Measurements from ENCODE around the gene CNTNAP1.
"Not testable (repeated sequence)": the region's sequence is repeated elsewhere in the genome, so short reads cannot be mapped to it uniquely, and the experiment has no call there.

Gene CNTNAP1

GRCh38 chr17:42699415-42699740 lies 17.0 kb downstream of the CNTNAP1 start:
- DNase-seq (ENCODE audit: low spot score in 2 of 2) (no peak), ATAC-seq (replicated peaks; ENCODE audit: extremely low read depth, poor library complexity, severe bottlenecking) (no peak)
- no peaks in the 10 kb centered on the region for H3K9me3 Mint-ChIP-seq
- H3K27ac Mint-ChIP-seq (ENCODE audit: low read depth) = peak overlapping the region; percentile 51
- no peaks in the 10 kb centered on the region for H3K4me1 Mint-ChIP-seq
- H3K36me3 Mint-ChIP-seq (ENCODE audit: insufficient read depth) = peaks cover 17% of the 10 kb centered on the region
- H3K4me3 Mint-ChIP-seq = no peak overlapping the region
- H3K27me3 Mint-ChIP-seq = no peaks in the 10 kb centered on the region

GRCh38 chr17:42700586-42701289 lies 18.4 kb downstream of the CNTNAP1 start:
- H3K36me3 Mint-ChIP-seq (ENCODE audit: insufficient read depth) = peaks cover 25% of the 10 kb centered on the region
- ATAC-seq (replicated peaks; ENCODE audit: extremely low read depth, poor library complexity, severe bottlenecking) (no peak), DNase-seq (ENCODE audit: low spot score in 2 of 2) (no peak)
- H3K27ac Mint-ChIP-seq (ENCODE audit: low read depth) = no peak overlapping the region
- no peak overlapping the region for H3K4me3 Mint-ChIP-seq
- no peaks in the 10 kb centered on the region for H3K9me3 Mint-ChIP-seq
- H3K4me1 Mint-ChIP-seq = peaks cover 6% of the 10 kb centered on the region
- H3K27me3 Mint-ChIP-seq = no peaks in the 10 kb centered on the region

- no peak for ATAC-seq (replicated peaks; ENCODE audit: extremely low read depth, poor library complexity, severe bottlenecking)
- H3K4me1 Mint-ChIP-seq = peaks cover 12% of the 10 kb centered on the region
These were observed 20.1 kb downstream of the CNTNAP1 start for GRCh38 chr17:42702446-42702845.

GRCh38 chr17:42704490-42704836 lies 22.1 kb downstream of the CNTNAP1 start:
- Mint-ChIP-seq H3K27ac (ENCODE audit: low read depth) (peak overlapping the region; percentile 50), H3K27me3 (no peaks in the 10 kb centered on the region), H3K36me3 (ENCODE audit: insufficient read depth) (peaks cover 48% of the 10 kb centered on the region), H3K4me3 (no peak overlapping the region), H3K4me1 (peaks cover 18% of the 10 kb centered on the region), H3K9me3 (no peaks in the 10 kb centered on the region)
- ATAC-seq (replicated peaks; ENCODE audit: extremely low read depth, poor library complexity, severe bottlenecking) (no peak), DNase-seq (ENCODE audit: low spot score in 2 of 2) (no peak)

More at GRCh38 chr17:42702446-42702845, 20.1 kb downstream of the CNTNAP1 start:
- H3K27ac Mint-ChIP-seq (ENCODE audit: low read depth) = no peak overlapping the region
- no peaks in the 10 kb centered on the region for H3K27me3 Mint-ChIP-seq
- no peaks in the 10 kb centered on the region for H3K9me3 Mint-ChIP-seq
- DNase-seq (ENCODE audit: low spot score in 2 of 2) = no peak
- H3K4me3 Mint-ChIP-seq = no peak overlapping the region
- H3K36me3 Mint-ChIP-seq (ENCODE audit: insufficient read depth) = peaks cover 37% of the 10 kb centered on the region

GRCh38 chr17:42704837-42705494 lies 22.6 kb downstream of the CNTNAP1 start:
- H3K27me3 Mint-ChIP-seq = no peaks in the 10 kb centered on the region
- H3K4me1 Mint-ChIP-seq = peaks cover 18% of the 10 kb centered on the region
- H3K4me3 Mint-ChIP-seq = peak overlapping the region; percentile 33
- peaks cover 51% of the 10 kb centered on the region for H3K36me3 Mint-ChIP-seq (ENCODE audit: insufficient read depth)
- DNase-seq (ENCODE audit: low spot score in 2 of 2) (no peak), ATAC-seq (replicated peaks; ENCODE audit: extremely low read depth, poor library complexity, severe bottlenecking) (no peak)
- no peaks in the 10 kb centered on the region for H3K9me3 Mint-ChIP-seq
- H3K27ac Mint-ChIP-seq (ENCODE audit: low read depth) = peak overlapping the region; percentile 50

GRCh38 chr17:42706732-42707131 lies 24.4 kb downstream of the CNTNAP1 start:
- Mint-ChIP-seq H3K27me3 (no peaks in the 10 kb centered on the region), H3K36me3 (ENCODE audit: insufficient read depth) (peaks cover 65% of the 10 kb centered on the region), H3K9me3 (no peaks in the 10 kb centered on the region), H3K4me1 (peaks cover 18% of the 10 kb centered on the region), H3K27ac (ENCODE audit: low read depth) (no peak overlapping the region), H3K4me3 (no peak overlapping the region)
- ATAC-seq (replicated peaks; ENCODE audit: extremely low read depth, poor library complexity, severe bottlenecking) (peak; percentile 84), DNase-seq (ENCODE audit: low spot score in 2 of 2) (peak in 1 of 2 donors; percentile 24)

- Mint-ChIP-seq H3K36me3 (ENCODE audit: insufficient read depth) (peaks cover 72% of the 10 kb centered on the region), H3K27ac (ENCODE audit: low read depth) (no peak overlapping the region), H3K27me3 (no peaks in the 10 kb centered on the region), H3K4me1 (peaks cover 18% of the 10 kb centered on the region), H3K9me3 (no peaks in the 10 kb centered on the region), H3K4me3 (no peak overlapping the region)
- no peak for ATAC-seq (replicated peaks; ENCODE audit: extremely low read depth, poor library complexity, severe bottlenecking)
- DNase-seq (ENCODE audit: low spot score in 2 of 2) = no peak
These were observed 26.3 kb downstream of the CNTNAP1 start for GRCh38 chr17:42708588-42708987.

GRCh38 chr17:42709561-42709960 lies 27.2 kb downstream of the CNTNAP1 start:
- ATAC-seq (replicated peaks; ENCODE audit: extremely low read depth, poor library complexity, severe bottlenecking) (no peak), DNase-seq (ENCODE audit: low spot score in 2 of 2) (no peak)
- Mint-ChIP-seq H3K4me3 (no peak overlapping the region), H3K27me3 (no peaks in the 10 kb centered on the region), H3K36me3 (ENCODE audit: insufficient read depth) (peaks cover 71% of the 10 kb centered on the region), H3K4me1 (peaks cover 18% of the 10 kb centered on the region), H3K27ac (ENCODE audit: low read depth) (no peak overlapping the region), H3K9me3 (no peaks in the 10 kb centered on the region)

- DNase-seq (ENCODE audit: low spot score in 2 of 2) = peak in 1 of 2 donors; percentile 26
- no peaks in the 10 kb centered on the region for H3K27me3 Mint-ChIP-seq
- no peaks in the 10 kb centered on the region for H3K9me3 Mint-ChIP-seq
- H3K4me3 Mint-ChIP-seq = no peak overlapping the region
- peaks cover 86% of the 10 kb centered on the region for H3K36me3 Mint-ChIP-seq (ENCODE audit: insufficient read depth)
- peaks cover 9% of the 10 kb centered on the region for H3K4me1 Mint-ChIP-seq
- H3K27ac Mint-ChIP-seq (ENCODE audit: low read depth) = no peak overlapping the region
- peak; percentile 64 for ATAC-seq (replicated peaks; ENCODE audit: extremely low read depth, poor library complexity, severe bottlenecking)
These were observed 38.8 kb downstream of the CNTNAP1 start for GRCh38 chr17:42720996-42721583.

- Mint-ChIP-seq H3K4me3 (no peak overlapping the region), H3K4me1 (peaks cover 1% of the 10 kb centered on the region), H3K9me3 (no peaks in the 10 kb centered on the region), H3K27ac (ENCODE audit: low read depth) (no peak overlapping the region), H3K36me3 (ENCODE audit: insufficient read depth) (peaks cover 84% of the 10 kb centered on the region), H3K27me3 (no peaks in the 10 kb centered on the region)
- DNase-seq (ENCODE audit: low spot score in 2 of 2) = no peak
- ATAC-seq (replicated peaks; ENCODE audit: extremely low read depth, poor library complexity, severe bottlenecking) = no peak
These were observed 41.3 kb downstream of the CNTNAP1 start for GRCh38 chr17:42723636-42724035.

- peaks cover 87% of the 10 kb centered on the region for H3K36me3 Mint-ChIP-seq (ENCODE audit: insufficient read depth)
- H3K4me1 Mint-ChIP-seq = no peaks in the 10 kb centered on the region
These were observed 42.8 kb downstream of the CNTNAP1 start for GRCh38 chr17:42725143-42725542.

GRCh38 chr17:42740699-42741098 lies 58.4 kb downstream of the CNTNAP1 start:
- Mint-ChIP-seq H3K36me3 (ENCODE audit: insufficient read depth) (peaks cover 15% of the 10 kb centered on the region), H3K4me3 (no peak overlapping the region), H3K27ac (ENCODE audit: low read depth) (no peak overlapping the region), H3K27me3 (no peaks in the 10 kb centered on the region), H3K9me3 (no peaks in the 10 kb centered on the region), H3K4me1 (peaks cover 22% of the 10 kb centered on the region)
- ATAC-seq (replicated peaks; ENCODE audit: extremely low read depth, poor library complexity, severe bottlenecking) (no peak), DNase-seq (ENCODE audit: low spot score in 2 of 2) (no peak)

More at GRCh38 chr17:42725143-42725542, 42.8 kb downstream of the CNTNAP1 start:
- H3K9me3 Mint-ChIP-seq = no peaks in the 10 kb centered on the region
- DNase-seq (ENCODE audit: low spot score in 2 of 2) = no peak
- no peak overlapping the region for H3K4me3 Mint-ChIP-seq
- ATAC-seq (replicated peaks; ENCODE audit: extremely low read depth, poor library complexity, severe bottlenecking) = no peak
- H3K27me3 Mint-ChIP-seq = no peaks in the 10 kb centered on the region
- H3K27ac Mint-ChIP-seq (ENCODE audit: low read depth) = no peak overlapping the region

GRCh38 chr17:42742916-42743315 lies 60.6 kb downstream of the CNTNAP1 start:
- peak overlapping the region; percentile 26 for H3K4me3 Mint-ChIP-seq

More at GRCh38 chr17:42742916-42743315, 60.6 kb downstream of the CNTNAP1 start:
- not testable (repeated sequence) for ATAC-seq (replicated peaks; ENCODE audit: extremely low read depth, poor library complexity, severe bottlenecking); DNase-seq (ENCODE audit: low spot score in 2 of 2); H3K9me3 Mint-ChIP-seq; H3K27me3 Mint-ChIP-seq; H3K27ac Mint-ChIP-seq (ENCODE audit: low read depth)
- Mint-ChIP-seq H3K36me3 (ENCODE audit: insufficient read depth) (peaks cover 11% of the 10 kb centered on the region), H3K4me1 (peaks cover 22% of the 10 kb centered on the region)

Measured in central memory CD8-positive, alpha-beta T cell (primary cell).